NK-92 treated with Interleukin-12 subunit alpha and Interleukin-12 subunit beta, amount 100 ng/mL, for 24 hours (cell line): Measurements from ENCODE around the gene ADCY10.

ENCODE experiments used
- DNase-seq: peaks from one replicate; lab custom pipeline; 2025; lab: John Stamatoyannopoulos, UW

The ADCY10 gene

GRCh38 chr1:167781558-167781957, 132.4 kb downstream of the ADCY10 start:
- no peak for DNase-seq

- DNase-seq = no peak
Measured at GRCh38 chr1:167777269-167777650, 136.7 kb downstream of the ADCY10 start.

GRCh38 chr1:167776616-167777268, 137.2 kb downstream of the ADCY10 start:
- DNase-seq = no peak

GRCh38 chr1:167776151-167776550, 137.8 kb downstream of the ADCY10 start:
- DNase-seq = no peak

GRCh38 chr1:167775178-167775577, 138.8 kb downstream of the ADCY10 start:
- no peak for DNase-seq

GRCh38 chr1:167774710-167775109, 139.2 kb downstream of the ADCY10 start:
- DNase-seq = no peak

GRCh38 chr1:167773516-167773915, 140.4 kb downstream of the ADCY10 start:
- DNase-seq = no peak

GRCh38 chr1:167772436-167772835, 141.5 kb downstream of the ADCY10 start:
- DNase-seq = no peak

GRCh38 chr1:167770127-167770526, 143.8 kb downstream of the ADCY10 start:
- no peak for DNase-seq

GRCh38 chr1:167767761-167768160, 146.2 kb downstream of the ADCY10 start:
- DNase-seq = no peak

GRCh38 chr1:167766538-167766937, 147.4 kb downstream of the ADCY10 start:
- no peak for DNase-seq

- no peak for DNase-seq
Measured at GRCh38 chr1:167765496-167765895, 148.4 kb downstream of the ADCY10 start.

- DNase-seq = no peak
Measured at GRCh38 chr1:167764458-167765330, 149.2 kb downstream of the ADCY10 start.

- no peak for DNase-seq
Measured at GRCh38 chr1:167763525-167764220, 150.3 kb downstream of the ADCY10 start.

- no peak for DNase-seq
Measured at GRCh38 chr1:167762061-167762746, 151.7 kb downstream of the ADCY10 start.

- DNase-seq = no peak
Measured at GRCh38 chr1:167761400-167761799, 152.5 kb downstream of the ADCY10 start.
